ENCODE results near the gene LIF.

DNA sequence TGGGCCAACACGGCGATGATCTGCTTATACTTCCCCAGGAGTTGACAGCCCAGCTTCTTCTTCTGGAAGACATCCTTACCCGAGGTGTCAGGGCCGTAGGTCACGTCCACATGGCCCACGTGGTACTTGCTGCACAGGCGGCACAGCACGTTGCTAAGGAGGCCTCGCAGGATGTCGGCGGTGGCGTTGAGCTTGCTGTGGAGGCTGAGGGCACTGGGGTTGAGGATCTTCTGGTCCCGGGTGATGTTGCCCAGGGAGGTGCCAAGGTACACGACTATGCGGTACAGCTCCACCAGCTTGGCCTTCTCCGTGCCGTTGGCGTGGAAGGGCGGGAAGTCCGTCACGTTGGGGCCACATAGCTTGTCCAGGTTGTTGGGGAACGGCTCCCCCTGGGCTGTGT, 2.9 kb downstream of the LIF start:
- TF ChIP-seq, protein P1, sequence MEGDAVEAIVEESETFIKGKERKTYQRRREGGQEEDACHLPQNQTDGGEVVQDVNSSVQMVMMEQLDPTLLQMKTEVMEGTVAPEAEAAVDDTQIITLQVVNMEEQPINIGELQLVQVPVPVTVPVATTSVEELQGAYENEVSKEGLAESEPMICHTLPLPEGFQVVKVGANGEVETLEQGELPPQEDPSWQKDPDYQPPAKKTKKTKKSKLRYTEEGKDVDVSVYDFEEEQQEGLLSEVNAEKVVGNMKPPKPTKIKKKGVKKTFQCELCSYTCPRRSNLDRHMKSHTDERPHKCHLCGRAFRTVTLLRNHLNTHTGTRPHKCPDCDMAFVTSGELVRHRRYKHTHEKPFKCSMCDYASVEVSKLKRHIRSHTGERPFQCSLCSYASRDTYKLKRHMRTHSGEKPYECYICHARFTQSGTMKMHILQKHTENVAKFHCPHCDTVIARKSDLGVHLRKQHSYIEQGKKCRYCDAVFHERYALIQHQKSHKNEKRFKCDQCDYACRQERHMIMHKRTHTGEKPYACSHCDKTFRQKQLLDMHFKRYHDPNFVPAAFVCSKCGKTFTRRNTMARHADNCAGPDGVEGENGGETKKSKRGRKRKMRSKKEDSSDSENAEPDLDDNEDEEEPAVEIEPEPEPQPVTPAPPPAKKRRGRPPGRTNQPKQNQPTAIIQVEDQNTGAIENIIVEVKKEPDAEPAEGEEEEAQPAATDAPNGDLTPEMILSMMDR (IDR thresholded peaks at IDR 0.05) = no peak
- no peak for TF ChIP-seq POLR2A (IDR thresholded peaks at IDR 0.05)
